Calu3 (cell line): ENCODE results near the gene ILF2. TPM values are rescaled to one million over a fixed set of nuclear protein-coding genes. Genes with fewer than 3 reads are reported as not detected.

ENCODE experiments used
- BruUV-seq: library from RNA; stranded (reverse); fragments of 400-500 nt; replicated peaks from 2 replicates; lab custom pipeline; 2021; lab: Mats Ljungman, UMichigan
- CTCF ChIA-PET: fragments of 300-600 bp; sonication (Branson Sonifier 250); formaldehyde crosslinking; loops from one replicate; lab custom pipeline; 2022; ENCODE audit warnings: antibody characterized with exemption; lab: Charles Lee
- DNase-seq: peaks from one replicate; pipeline ENCODE4 v3.0.0; 2022
- H3K27ac Mint-ChIP-seq: one replicate; pipeline ENCODE4 v1.8.0; 2022; ENCODE audit warnings: mixed read lengths; ENCODE audit not compliant: unreplicated experiment
- H3K27me3 Mint-ChIP-seq: one replicate; pipeline ENCODE4 v1.8.0; 2022; ENCODE audit warnings: mixed read lengths; ENCODE audit not compliant: unreplicated experiment
- H3K36me3 Mint-ChIP-seq: one replicate; pipeline ENCODE4 v1.8.0; 2022; ENCODE audit warnings: mild to moderate bottlenecking, moderate library complexity, mixed read lengths; ENCODE audit not compliant: insufficient read depth, unreplicated experiment
- H3K4me1 Mint-ChIP-seq: one replicate; pipeline ENCODE4 v1.8.0; 2022; ENCODE audit warnings: mild to moderate bottlenecking, low read depth, mixed read lengths; ENCODE audit not compliant: unreplicated experiment
- H3K4me3 Mint-ChIP-seq: one replicate; pipeline ENCODE4 v1.8.0; 2022; ENCODE audit warnings: mild to moderate bottlenecking, low read depth, moderate library complexity, mixed read lengths; ENCODE audit not compliant: unreplicated experiment
- H3K9me3 Mint-ChIP-seq: one replicate; pipeline ENCODE4 v1.8.0; 2022; ENCODE audit warnings: low read depth, mixed read lengths; ENCODE audit not compliant: unreplicated experiment
- intact Hi-C: fragments of 100-400 bp; cut with micrococcal nuclease; formaldehyde crosslinking; loops from one replicate; pipeline ENCODE4 v1.10.0; 2022; ENCODE audit not compliant: unreplicated experiment
- total RNA-seq: library from RNA; stranded (reverse); gene quantifications from 2 replicates; pipeline ENCODE4 v1.2.3, GENCODE V29; 2022
- TF ChIP-seq, protein P1 (sequence below): fragments of 200-600 bp; IDR thresholded peaks from one replicate; pipeline ENCODE4 v1.8.0; 2022; ENCODE audit warnings: antibody characterized with exemption; ENCODE audit not compliant: unreplicated experiment

The ILF2 gene
- total RNA-seq, 1 experiment from 2014 or later = 292 TPM

DNA sequence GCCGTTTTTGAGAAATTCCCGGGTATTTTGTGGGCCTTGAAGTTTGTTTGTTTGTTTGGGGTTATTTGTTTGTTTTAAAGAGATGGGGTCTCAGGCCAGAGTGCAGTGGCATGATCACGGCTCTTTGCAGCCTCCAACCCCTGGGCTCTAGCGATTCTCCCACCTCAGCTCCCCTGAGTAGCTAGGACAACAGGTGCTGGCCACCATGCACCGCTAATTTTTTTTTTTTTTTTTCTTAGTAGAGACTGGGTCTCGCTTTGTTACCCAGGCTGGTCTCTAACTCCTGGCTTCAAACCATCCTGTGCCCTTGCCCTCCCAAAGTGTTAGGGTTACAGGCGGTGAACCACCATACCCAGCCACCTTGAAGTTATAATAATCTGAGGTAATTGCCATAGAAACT, 34.9 kb downstream of the ILF2 start:
- Mint-ChIP-seq H3K27ac (peak overlapping the region; percentile 98), H3K9me3 (no peaks in the 10 kb centered on the region), H3K4me3 (peak overlapping the region; percentile 98), H3K27me3 (no peaks in the 10 kb centered on the region), H3K36me3 (peaks cover 80% of the 10 kb centered on the region), H3K4me1 (peaks cover 38% of the 10 kb centered on the region)
- DNase-seq = no peak
- TF ChIP-seq, protein P1, sequence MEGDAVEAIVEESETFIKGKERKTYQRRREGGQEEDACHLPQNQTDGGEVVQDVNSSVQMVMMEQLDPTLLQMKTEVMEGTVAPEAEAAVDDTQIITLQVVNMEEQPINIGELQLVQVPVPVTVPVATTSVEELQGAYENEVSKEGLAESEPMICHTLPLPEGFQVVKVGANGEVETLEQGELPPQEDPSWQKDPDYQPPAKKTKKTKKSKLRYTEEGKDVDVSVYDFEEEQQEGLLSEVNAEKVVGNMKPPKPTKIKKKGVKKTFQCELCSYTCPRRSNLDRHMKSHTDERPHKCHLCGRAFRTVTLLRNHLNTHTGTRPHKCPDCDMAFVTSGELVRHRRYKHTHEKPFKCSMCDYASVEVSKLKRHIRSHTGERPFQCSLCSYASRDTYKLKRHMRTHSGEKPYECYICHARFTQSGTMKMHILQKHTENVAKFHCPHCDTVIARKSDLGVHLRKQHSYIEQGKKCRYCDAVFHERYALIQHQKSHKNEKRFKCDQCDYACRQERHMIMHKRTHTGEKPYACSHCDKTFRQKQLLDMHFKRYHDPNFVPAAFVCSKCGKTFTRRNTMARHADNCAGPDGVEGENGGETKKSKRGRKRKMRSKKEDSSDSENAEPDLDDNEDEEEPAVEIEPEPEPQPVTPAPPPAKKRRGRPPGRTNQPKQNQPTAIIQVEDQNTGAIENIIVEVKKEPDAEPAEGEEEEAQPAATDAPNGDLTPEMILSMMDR = no peak
- no TSS peak for BruUV-seq
- CTCF ChIA-PET = interaction anchor here (0.9 to 2.5 kb wide), 3 partner anchors 23 to 63 kb away, joined by 4 to 28 read pairs (median 19); partner anchors contain the start of gene S100A16
- intact Hi-C loops = loop anchor here (2.0 kb wide), 1 partner anchor 63 kb away; no protein-coding TSS in a partner anchor

DNA sequence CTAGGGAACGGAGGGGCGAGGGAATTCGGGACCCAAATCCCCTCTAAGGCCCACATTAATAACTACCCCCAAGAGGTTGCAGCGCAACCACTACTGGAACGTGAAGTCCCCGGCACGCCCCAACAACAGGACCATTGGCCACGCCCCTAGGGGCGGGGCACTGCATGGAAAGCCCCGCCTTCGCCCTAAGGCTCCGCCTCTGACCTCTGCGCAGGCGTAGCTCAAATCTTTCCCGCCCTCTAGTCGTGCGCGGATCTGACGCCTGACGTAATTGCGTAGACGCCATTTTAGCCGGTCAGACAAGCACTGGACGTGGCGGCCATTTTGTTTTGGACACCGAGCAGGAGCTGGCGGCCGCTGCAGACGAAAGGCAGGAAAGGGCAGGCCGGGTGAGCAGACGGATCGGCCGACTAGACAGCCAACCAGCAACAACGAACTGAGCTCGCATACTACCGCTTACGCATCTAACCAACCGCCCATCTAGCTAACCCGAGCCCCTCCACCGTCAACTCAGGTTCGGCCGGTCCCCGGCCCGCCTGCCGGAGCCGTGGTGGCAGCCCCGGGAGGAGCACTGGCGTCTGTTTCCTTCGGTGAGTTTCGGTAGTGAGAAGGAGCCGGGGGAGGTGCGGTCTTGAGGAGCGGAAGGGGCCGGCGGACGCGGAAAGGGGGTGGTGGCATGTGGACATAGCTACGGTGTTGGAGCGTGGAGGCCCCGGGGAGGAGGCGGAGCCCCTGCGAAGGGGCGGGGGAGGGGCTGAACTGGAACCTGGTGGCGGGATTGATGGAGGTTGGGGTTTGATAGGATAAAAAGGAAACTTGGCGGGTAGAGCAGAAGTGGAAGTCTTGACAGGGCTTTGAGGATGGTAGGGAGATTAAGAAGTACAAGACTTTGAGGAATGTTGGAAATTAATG, 36.8 kb downstream of the ILF2 start, which contains the start of gene CHTOP:
Gene CHTOP, plus strand, starts transcription at position 313 of the 912 bp plus-strand sequence. CDS start 2,523 bp downstream, outside the sequence.
- intact Hi-C loops = loop anchor here (2.0 kb wide), 1 partner anchor 61 kb away; no protein-coding TSS in a partner anchor
- BruUV-seq = TSS peak; percentile 81
- DNase-seq = peak; percentile 99
- TF ChIP-seq, protein P1 = no peak
- no peaks in the 10 kb centered on the region for H3K9me3 Mint-ChIP-seq
- H3K27ac Mint-ChIP-seq = peak within 1 kb of the TSS; percentile 98
- CTCF ChIA-PET = interaction anchor here (0.6 to 2.5 kb wide), 16 partner anchors 15 to 333 kb away, joined by 3 to 28 read pairs (median 4); partner anchors contain the start of genes CREB3L4, S100A14, S100A16 and S100A2
- no peaks in the 10 kb centered on the region for H3K27me3 Mint-ChIP-seq
- H3K4me3 Mint-ChIP-seq = peak within 1 kb of the TSS; percentile 98
- peaks cover 44% of the 10 kb centered on the region for H3K4me1 Mint-ChIP-seq
- peaks cover 65% of the 10 kb centered on the region for H3K36me3 Mint-ChIP-seq

DNA sequence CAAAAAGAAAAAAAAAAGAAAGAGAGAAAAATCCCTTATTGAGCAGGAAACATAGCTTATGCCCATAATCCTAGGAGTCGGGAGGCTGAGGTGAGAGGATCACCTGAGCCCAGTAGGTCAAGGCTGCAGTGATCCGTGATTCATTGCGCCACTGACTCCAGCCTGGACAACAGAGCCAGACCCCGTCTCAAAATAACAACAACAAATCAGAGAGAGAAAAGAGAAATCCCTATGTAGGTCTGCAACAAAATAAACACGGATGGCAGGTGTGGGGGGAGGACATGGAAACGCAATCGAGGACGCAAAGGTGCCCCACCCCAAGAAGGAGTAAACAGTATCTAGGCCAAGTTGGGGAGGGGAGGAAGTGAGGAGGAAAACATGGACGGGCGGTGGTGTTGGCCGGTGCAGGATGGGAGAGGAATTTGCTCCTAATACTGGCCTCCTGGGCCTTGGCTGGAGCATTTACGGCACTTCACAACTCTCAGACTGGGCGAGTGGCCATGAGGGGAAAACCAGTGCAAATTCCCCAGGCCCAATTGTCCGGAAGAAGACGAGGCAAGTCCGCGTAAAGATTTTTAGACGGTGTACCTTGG, 37.5 kb downstream of the ILF2 start:
- Mint-ChIP-seq H3K27me3 (no peaks in the 10 kb centered on the region), H3K27ac (peak overlapping the region; percentile 98), H3K4me3 (peak overlapping the region; percentile 98), H3K36me3 (peaks cover 58% of the 10 kb centered on the region), H3K4me1 (peaks cover 44% of the 10 kb centered on the region), H3K9me3 (no peaks in the 10 kb centered on the region)
- intact Hi-C loops = no loop called here
- TF ChIP-seq, protein P1 = no peak
- CTCF ChIA-PET = interaction anchor here (0.5 to 2.5 kb wide), 14 partner anchors 17 to 334 kb away, joined by 3 to 28 read pairs (median 4); partner anchors contain the start of genes CREB3L4, S100A14, S100A16 and S100A2
- no TSS peak for BruUV-seq
- DNase-seq = no peak
